SK-N-SH (cell line): ENCODE results near the gene H2BK1.

Source experiments
- EP300 ChIP-seq, 2 experiments: IDR thresholded peaks; 2 replicates each; pipeline versions ENCODE4 v1.4.0 to v1.6.1; 2012; ENCODE audit warnings: borderline replicate concordance in 1 of 2, low read depth in 1 of 2, low read length in 1 of 2
- FOXM1 ChIP-seq: IDR thresholded peaks from 2 replicates; pipeline ENCODE4 v1.4.0; 2012; ENCODE audit warnings: low read depth, mild to moderate bottlenecking
- REST ChIP-seq: IDR thresholded peaks from 2 replicates; pipeline ENCODE4 v1.6.1; 2012; ENCODE audit warnings: mild to moderate bottlenecking, low read depth, low read length, moderate library complexity
- RXRA ChIP-seq: IDR thresholded peaks from 2 replicates; pipeline ENCODE4 v1.4.0; 2012; ENCODE audit warnings: low read depth, mild to moderate bottlenecking, borderline replicate concordance
- SIN3A ChIP-seq: IDR thresholded peaks from 2 replicates; pipeline ENCODE4 v1.6.1; 2012; ENCODE audit warnings: low read depth, mild to moderate bottlenecking, low read length, moderate library complexity, borderline replicate concordance
- USF1 ChIP-seq: IDR thresholded peaks from 2 replicates; pipeline ENCODE4 v1.4.0; 2012; ENCODE audit warnings: low read depth, borderline replicate concordance
- TF ChIP-seq, protein P1 (sequence below): fragments of 200-600 bp; sonication (generic); IDR thresholded peaks from 2 replicates; pipeline ENCODE4 v1.6.1; 2017; ENCODE audit warnings: antibody characterized with exemption, mild to moderate bottlenecking, moderate library complexity

DNA sequence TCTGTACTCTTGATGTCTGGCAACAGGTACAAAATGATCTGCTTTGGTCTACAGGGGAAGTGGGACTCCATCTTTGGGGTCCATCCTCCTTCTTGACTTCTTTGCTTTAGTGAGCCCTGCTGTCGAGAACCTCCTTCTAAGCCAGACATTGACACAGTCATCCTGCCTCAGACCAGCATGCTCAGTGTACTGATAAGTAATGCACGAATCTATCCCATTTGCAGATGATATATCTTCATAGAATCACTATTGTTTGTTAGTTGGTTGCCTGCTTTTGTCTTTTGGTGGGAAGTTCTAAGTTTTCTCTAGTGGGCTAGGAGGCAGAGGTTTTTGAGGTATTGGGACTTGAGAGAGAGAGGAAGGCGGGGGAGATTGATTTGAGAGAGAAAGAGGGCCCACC, 8.9 kb downstream of the H2BK1 start:
- TF ChIP-seq SIN3A = no peak
- TF ChIP-seq EP300 (IDR thresholded peaks at IDR 0.05; ENCODE audit: borderline replicate concordance in 1 of 2, low read depth in 1 of 2, low read length in 1 of 2) = no peak
- TF ChIP-seq REST = no peak
- no peak for TF ChIP-seq USF1
- no peak for TF ChIP-seq FOXM1
- no peak for TF ChIP-seq RXRA
- TF ChIP-seq, protein P1, sequence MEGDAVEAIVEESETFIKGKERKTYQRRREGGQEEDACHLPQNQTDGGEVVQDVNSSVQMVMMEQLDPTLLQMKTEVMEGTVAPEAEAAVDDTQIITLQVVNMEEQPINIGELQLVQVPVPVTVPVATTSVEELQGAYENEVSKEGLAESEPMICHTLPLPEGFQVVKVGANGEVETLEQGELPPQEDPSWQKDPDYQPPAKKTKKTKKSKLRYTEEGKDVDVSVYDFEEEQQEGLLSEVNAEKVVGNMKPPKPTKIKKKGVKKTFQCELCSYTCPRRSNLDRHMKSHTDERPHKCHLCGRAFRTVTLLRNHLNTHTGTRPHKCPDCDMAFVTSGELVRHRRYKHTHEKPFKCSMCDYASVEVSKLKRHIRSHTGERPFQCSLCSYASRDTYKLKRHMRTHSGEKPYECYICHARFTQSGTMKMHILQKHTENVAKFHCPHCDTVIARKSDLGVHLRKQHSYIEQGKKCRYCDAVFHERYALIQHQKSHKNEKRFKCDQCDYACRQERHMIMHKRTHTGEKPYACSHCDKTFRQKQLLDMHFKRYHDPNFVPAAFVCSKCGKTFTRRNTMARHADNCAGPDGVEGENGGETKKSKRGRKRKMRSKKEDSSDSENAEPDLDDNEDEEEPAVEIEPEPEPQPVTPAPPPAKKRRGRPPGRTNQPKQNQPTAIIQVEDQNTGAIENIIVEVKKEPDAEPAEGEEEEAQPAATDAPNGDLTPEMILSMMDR = no peak
